Endothelial cell (in vitro differentiated cells): ENCODE measurements around the gene STIM1. TPM values are rescaled to one million over a fixed set of nuclear protein-coding genes. Genes with fewer than 3 reads are reported as not detected.

Source experiments
- DNase-seq: peaks from one replicate; pipeline ENCODE4 v3.0.0; 2021; ENCODE audit warnings: low spot score
- H3K27ac Mint-ChIP-seq: one replicate; pipeline ENCODE4 v1.8.0; 2021; ENCODE audit warnings: mixed read lengths, inconsistent platforms; ENCODE audit not compliant: unreplicated experiment
- H3K27me3 Mint-ChIP-seq: one replicate; pipeline ENCODE4 v1.8.0; 2021; ENCODE audit warnings: mild to moderate bottlenecking, moderate library complexity, mixed read lengths, inconsistent platforms; ENCODE audit not compliant: unreplicated experiment
- H3K36me3 Mint-ChIP-seq: one replicate; pipeline ENCODE4 v1.8.0; 2021; ENCODE audit warnings: mild to moderate bottlenecking, low read depth, mixed read lengths, inconsistent platforms; ENCODE audit not compliant: unreplicated experiment
- H3K4me1 Mint-ChIP-seq: one replicate; pipeline ENCODE4 v1.8.0; 2021; ENCODE audit warnings: mild to moderate bottlenecking, mixed read lengths, inconsistent platforms; ENCODE audit not compliant: unreplicated experiment
- H3K4me3 Mint-ChIP-seq: one replicate; pipeline ENCODE4 v1.8.0; 2021; ENCODE audit warnings: mild to moderate bottlenecking, mixed read lengths, inconsistent platforms; ENCODE audit not compliant: unreplicated experiment
- H3K9me3 Mint-ChIP-seq: one replicate; pipeline ENCODE4 v1.8.0; 2021; ENCODE audit warnings: mixed read lengths, inconsistent platforms; ENCODE audit not compliant: unreplicated experiment
- total RNA-seq: library from RNA; stranded (reverse); fragmentation: NEBNext Ultra II Directional; extraction: Animal tissue kit (Norgen Biotek cat#: 25700); gene quantifications from one replicate; pipeline ENCODE4 v1.2.1, GENCODE V29; 2021; ENCODE audit not compliant: unreplicated experiment
- TF ChIP-seq, protein P1 (sequence below): fragments of 200-600 bp; sonication (generic); IDR thresholded peaks from one replicate; pipeline ENCODE4 v1.5.0; 2021; ENCODE audit warnings: antibody characterized with exemption; ENCODE audit not compliant: unreplicated experiment

STIM1 gene
- total RNA-seq, 1 donor from 2014 or later, result 35.9 TPM

DNA sequence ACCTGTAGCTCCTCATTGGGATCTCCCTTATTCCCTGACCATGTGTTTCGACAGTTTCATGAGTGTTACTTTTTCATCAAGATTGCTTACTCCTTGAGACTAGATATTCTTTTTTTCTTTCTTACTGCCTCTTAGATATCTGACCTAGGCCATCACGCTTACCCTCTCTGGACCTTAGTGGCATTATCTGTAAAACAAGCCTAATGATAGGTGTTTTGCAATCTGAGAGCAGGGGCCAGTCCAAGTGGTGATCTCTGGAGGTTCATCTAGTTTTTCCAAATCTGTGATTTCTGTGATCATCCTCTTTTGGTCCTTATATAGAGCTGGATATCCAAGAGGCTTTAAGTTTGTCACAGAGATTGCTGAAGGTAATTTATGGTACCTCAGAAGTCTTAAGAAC, 34.5 kb downstream of the STIM1 start:
- no peaks in the 10 kb centered on the region for H3K9me3 Mint-ChIP-seq

DNA sequence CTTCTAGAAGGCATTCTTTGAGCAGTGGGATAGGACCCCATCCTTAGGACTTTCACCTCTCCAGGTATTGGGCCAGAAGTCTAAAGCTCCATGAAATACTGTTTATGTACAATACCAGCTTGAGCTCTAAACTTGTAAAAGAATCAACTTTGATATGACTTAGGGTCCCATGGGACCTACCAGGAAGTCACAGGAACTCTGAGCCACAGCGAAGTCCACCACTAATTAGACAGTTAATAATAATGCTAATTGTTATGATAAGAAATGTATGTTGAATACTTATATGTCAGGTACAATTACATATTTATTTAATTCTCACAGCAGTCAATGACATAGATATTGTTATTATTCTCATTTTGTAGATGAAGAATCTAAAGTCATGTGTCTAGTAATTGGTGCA, 35.3 kb downstream of the STIM1 start:
- H3K9me3 Mint-ChIP-seq, result no peaks in the 10 kb centered on the region

More for the DNA sequence above, 34.5 kb downstream of the STIM1 start:
- H3K4me3 Mint-ChIP-seq, result no peak overlapping the region
- H3K36me3 Mint-ChIP-seq, result no peaks in the 10 kb centered on the region
- H3K27me3 Mint-ChIP-seq, result no peaks in the 10 kb centered on the region
- H3K4me1 Mint-ChIP-seq, result peaks cover 22% of the 10 kb centered on the region
- no peak for DNase-seq
- TF ChIP-seq, protein P1, sequence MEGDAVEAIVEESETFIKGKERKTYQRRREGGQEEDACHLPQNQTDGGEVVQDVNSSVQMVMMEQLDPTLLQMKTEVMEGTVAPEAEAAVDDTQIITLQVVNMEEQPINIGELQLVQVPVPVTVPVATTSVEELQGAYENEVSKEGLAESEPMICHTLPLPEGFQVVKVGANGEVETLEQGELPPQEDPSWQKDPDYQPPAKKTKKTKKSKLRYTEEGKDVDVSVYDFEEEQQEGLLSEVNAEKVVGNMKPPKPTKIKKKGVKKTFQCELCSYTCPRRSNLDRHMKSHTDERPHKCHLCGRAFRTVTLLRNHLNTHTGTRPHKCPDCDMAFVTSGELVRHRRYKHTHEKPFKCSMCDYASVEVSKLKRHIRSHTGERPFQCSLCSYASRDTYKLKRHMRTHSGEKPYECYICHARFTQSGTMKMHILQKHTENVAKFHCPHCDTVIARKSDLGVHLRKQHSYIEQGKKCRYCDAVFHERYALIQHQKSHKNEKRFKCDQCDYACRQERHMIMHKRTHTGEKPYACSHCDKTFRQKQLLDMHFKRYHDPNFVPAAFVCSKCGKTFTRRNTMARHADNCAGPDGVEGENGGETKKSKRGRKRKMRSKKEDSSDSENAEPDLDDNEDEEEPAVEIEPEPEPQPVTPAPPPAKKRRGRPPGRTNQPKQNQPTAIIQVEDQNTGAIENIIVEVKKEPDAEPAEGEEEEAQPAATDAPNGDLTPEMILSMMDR, result no peak
- no peak overlapping the region for H3K27ac Mint-ChIP-seq

DNA sequence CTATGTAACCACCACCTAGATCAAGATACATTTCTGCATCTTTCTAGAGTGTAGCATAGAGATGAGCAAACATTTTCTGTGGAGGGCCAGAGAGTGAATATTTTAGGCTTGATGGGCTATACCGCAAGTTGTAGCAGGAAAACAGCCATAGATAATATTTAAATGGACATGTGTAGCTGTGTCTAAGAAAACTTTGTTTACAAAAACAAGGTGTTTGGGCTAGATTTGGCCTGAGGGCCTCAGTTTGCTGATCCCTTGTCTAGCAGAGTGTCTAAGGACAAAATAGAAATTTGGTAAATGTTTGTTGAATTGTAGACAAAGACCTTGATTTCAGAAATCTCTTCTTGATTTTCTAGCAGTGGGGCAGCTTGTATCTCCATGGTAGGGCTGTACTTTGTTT, 36.3 kb downstream of the STIM1 start:
- H3K27me3 Mint-ChIP-seq, result no peaks in the 10 kb centered on the region
- no peak for DNase-seq
- peaks cover 14% of the 10 kb centered on the region for H3K4me1 Mint-ChIP-seq
- H3K36me3 Mint-ChIP-seq, result no peaks in the 10 kb centered on the region
- no peak overlapping the region for H3K4me3 Mint-ChIP-seq
- H3K9me3 Mint-ChIP-seq, result no peaks in the 10 kb centered on the region
- no peak overlapping the region for H3K27ac Mint-ChIP-seq
- TF ChIP-seq, protein P1, result no peak

More for the DNA sequence above, 35.3 kb downstream of the STIM1 start:
- Mint-ChIP-seq H3K27ac (no peak overlapping the region), H3K4me1 (peaks cover 20% of the 10 kb centered on the region), H3K36me3 (no peaks in the 10 kb centered on the region), H3K4me3 (no peak overlapping the region), H3K27me3 (no peaks in the 10 kb centered on the region)
- no peak for DNase-seq
- TF ChIP-seq, protein P1, result no peak

DNA sequence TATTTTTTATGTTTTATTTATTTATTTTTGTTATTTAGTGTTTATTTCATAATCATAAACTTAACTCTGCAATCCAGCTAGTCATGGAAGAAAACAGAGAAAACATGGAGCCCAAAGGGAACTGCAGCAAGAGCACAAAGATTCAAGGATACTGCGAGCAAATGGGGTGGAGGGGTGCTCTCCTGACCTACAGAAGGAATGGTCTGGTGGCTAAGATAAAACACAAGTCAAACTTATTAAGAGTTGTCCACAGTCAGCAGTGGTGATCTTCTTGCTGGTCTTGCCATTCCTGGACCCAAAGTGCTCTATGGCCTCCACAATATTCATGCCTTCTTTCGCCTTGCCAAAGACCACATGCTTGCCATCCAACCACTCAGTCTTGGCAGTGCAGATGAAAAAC, 36.7 kb downstream of the STIM1 start:
- Mint-ChIP-seq H3K9me3 (no peaks in the 10 kb centered on the region), H3K4me1 (peaks cover 10% of the 10 kb centered on the region), H3K27ac (no peak overlapping the region), H3K36me3 (no peaks in the 10 kb centered on the region), H3K27me3 (no peaks in the 10 kb centered on the region), H3K4me3 (no peak overlapping the region)
- TF ChIP-seq, protein P1, result no peak
- DNase-seq, result no peak

DNA sequence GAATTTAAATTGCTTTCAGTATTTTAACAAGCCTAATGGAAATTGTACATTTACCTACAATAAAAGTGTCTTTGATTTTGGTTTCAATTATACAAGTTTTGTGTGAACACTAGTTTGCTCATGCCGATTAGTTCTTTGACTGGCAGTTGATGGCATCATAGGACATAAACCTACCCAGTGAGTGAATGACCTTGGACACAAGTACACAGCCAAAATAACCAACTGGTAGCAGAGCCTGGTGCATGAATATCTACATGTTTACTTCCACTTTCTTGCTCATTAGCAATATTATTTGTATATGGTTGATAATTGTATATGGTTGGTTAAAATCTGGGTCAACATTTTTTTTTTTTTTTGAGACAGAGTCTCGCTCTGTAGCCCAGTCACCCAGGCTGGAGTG, 37.8 kb downstream of the STIM1 start:
- Mint-ChIP-seq H3K4me3 (no peak overlapping the region), H3K27me3 (no peaks in the 10 kb centered on the region), H3K27ac (no peak overlapping the region), H3K4me1 (peaks cover 3% of the 10 kb centered on the region), H3K9me3 (no peaks in the 10 kb centered on the region), H3K36me3 (no peaks in the 10 kb centered on the region)
- TF ChIP-seq, protein P1, result no peak
- no peak for DNase-seq
